Measurements from ENCODE around the gene COL28A1. TPM values are rescaled to one million over a fixed set of nuclear protein-coding genes. Genes with fewer than 3 reads are reported as not detected.

Gene COL28A1
- total and polyA plus RNA-seq, 12 donors = 0.35 to 8.1 (median 1.5) TPM

DNA sequence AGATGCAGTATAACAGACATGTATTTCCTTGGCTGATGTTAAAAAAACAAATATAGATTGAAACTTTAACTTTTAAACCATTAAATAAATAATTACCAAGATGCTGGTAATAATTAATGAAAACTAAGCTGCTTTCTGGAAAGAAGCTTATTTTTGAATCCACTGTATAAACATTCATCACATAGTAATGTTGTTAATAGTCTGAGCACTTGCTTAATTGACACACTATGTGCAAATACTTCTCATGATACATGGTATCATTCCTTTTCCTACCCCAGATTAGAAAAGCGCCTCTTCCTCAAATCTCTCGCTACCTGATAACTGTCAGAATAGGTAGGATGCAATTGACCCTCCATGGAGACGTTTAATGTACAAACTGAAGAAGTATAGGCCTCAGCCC is 15.0 kb upstream of the COL28A1 start:
- DNase-seq (no peak), ATAC-seq (no peak)
- 94 to 96% methylated on average over 3 of the region's 3 CpGs for WGBS, 2 donors
- H3K4me1 ChIP-seq = peaks cover 0 to 4% (median 0%) of the 10 kb centered on the region in 9 donors
- no peaks in the 10 kb centered on the region for H3K27me3 ChIP-seq
- H3K9me3 ChIP-seq = no peaks in the 10 kb centered on the region
- no peak overlapping the region for H3K27ac ChIP-seq
- TF ChIP-seq CTCF (IDR thresholded peaks at IDR 0.05) = no peak
- intact Hi-C loops (cut with DNase I) = no loop called here
- H3K4me3 ChIP-seq = no peak overlapping the region
- H3K36me3 ChIP-seq = no peaks in the 10 kb centered on the region

DNA sequence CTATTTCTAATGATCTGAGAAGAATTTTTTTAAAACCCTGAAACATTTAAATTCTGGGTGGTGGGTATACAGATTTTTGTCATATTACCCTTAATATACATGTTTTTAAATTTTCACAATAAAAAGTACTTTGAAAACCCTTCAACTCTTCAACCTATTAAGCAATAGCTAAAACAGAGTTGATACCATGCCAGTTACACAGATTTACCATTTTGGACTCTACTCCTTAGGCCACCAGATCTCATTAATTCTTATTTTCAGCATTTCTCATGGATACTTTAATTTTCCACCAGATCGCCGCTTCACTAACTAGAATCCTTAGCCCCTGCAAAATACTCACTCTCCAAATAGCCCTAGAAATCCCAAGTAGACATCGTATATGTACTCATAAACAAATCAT is 12.7 kb upstream of the COL28A1 start:
- Histone ChIP-seq H3K4me1 (no peaks in the 10 kb centered on the region), H3K27ac (no peak overlapping the region), H3K4me3 (no peak overlapping the region), H3K9me3 (no peaks in the 10 kb centered on the region), H3K27me3 (no peaks in the 10 kb centered on the region), H3K36me3 (no peaks in the 10 kb centered on the region)
- intact Hi-C loops (cut with DNase I) = loop anchor here in 1 of 10 donors (10.0 kb wide), 1 partner anchor 584 kb away; no protein-coding TSS in a partner anchor
- ATAC-seq (no peak), DNase-seq (no peak)
- 96 to 97% methylated on average over 3 of the region's 3 CpGs for WGBS, 2 donors
- no peak for TF ChIP-seq CTCF (IDR thresholded peaks at IDR 0.05)

DNA sequence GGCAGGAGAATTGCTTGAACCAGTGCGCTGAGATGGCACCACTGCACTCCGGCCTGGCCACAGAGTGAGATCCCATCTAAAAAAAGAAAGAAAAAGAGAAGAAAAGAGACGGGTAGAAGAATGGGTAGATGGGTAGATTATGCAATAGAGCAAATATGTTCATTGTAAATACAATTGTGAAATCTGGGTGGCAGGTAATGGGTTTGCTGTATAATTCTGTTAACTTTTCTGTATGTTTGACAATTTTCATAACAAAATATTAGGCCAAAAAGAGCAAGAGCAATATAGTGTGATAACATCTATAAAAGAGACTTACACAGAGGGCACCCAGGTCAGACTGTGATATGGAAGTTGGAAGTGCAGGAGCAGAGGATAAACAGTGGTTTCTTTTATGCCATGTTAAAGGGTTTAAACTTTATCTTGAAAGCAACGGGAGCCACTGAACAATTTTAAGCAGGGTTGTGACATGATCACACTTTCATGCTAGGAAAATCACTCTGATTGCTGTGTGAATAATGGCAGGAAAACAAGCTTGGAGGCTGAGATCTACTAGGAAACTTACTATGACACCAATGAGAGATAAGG is 6.7 kb upstream of the COL28A1 start:
- Histone ChIP-seq H3K36me3 (no peaks in the 10 kb centered on the region), H3K9me3 (no peaks in the 10 kb centered on the region), H3K27ac (no peak overlapping the region), H3K27me3 (peaks cover 0 to 5% (median 0%) of the 10 kb centered on the region in 7 donors), H3K4me1 (no peaks in the 10 kb centered on the region), H3K4me3 (no peak overlapping the region)
- intact Hi-C loops (cut with DNase I) = loop anchor here in 6 of 10 donors (2.0 to 10.0 kb wide), 6 partner anchors 115 to 578 kb away; no protein-coding TSS in a partner anchor
- DNase-seq (no peak), ATAC-seq (no peak)
- WGBS, 2 donors = 75 to 80% methylated on average over 4 of the region's 4 CpGs
- no peak for TF ChIP-seq CTCF (IDR thresholded peaks at IDR 0.05)

DNA sequence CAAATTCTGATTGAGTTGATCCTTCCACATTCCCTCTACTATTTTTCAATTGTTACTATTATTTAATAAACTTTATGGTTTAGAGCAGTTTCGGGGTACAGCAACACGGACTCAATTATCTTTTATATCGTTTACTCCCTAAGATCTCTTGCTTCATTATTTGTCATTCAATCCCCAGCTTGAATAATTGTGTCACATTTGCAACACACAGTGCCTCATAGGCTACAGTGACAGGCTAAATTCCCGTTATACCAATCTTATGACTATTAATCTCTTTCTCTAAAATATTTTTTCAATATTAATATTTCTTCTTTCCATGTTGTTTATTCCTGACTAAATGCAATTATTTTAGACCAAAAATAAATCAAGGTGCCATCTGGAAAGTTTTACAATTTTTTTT is 4.0 kb upstream of the COL28A1 start:
- intact Hi-C loops (cut with DNase I) = loop anchor here (2.0 to 10.0 kb wide), 8 partner anchors 112 to 575 kb away; no protein-coding TSS in a partner anchor
- no peak overlapping the region for H3K4me3 ChIP-seq
- H3K27me3 ChIP-seq = peaks cover 0 to 7% (median 0%) of the 10 kb centered on the region in 7 donors
- no peaks in the 10 kb centered on the region for H3K9me3 ChIP-seq
- H3K4me1 ChIP-seq = no peaks in the 10 kb centered on the region
- ATAC-seq = no peak
- no peak overlapping the region for H3K27ac ChIP-seq
- no peaks in the 10 kb centered on the region for H3K36me3 ChIP-seq
- 83 to 92% methylated on average over 4 of the region's 4 CpGs for WGBS, 2 donors
- no peak for TF ChIP-seq CTCF (IDR thresholded peaks at IDR 0.05)
- no peak for DNase-seq

Data from heart right ventricle (tissue), 16 donors.